A673 (cell line): ENCODE data around the gene PUM1.

Experiments
- CTCF ChIP-seq: fragments of 300-800, 200-600 bp; sonication (generic); conservative IDR thresholded peaks from 2 replicates; pipeline ENCODE4 v1.5.1; 2017; ENCODE audit warnings: low read depth, mild to moderate bottlenecking, antibody characterized with exemption, low read length, moderate library complexity, mixed read lengths
- EZH2 ChIP-seq: fragments of 200-600 bp; sonication (generic); IDR thresholded peaks from 2 replicates; pipeline ENCODE4 v1.6.1; 2017; ENCODE audit warnings: borderline replicate concordance, low read depth, mild to moderate bottlenecking, mixed read lengths, antibody characterized with exemption, low read length; ENCODE audit not compliant: poor library complexity, severe bottlenecking

GRCh38 chr1:30891227-30891552, 174.3 kb downstream of the PUM1 start:
- TF ChIP-seq CTCF (no peak), EZH2 (no peak)
